OCI-LY3 (cell line): Measurements from ENCODE around the gene OXLD1.

Experiments used
- EZH2phosphoT487 ChIP-seq: fragments of 200-600 bp; shearing (Covaris generic); IDR thresholded peaks from 2 replicates; pipeline ENCODE4 v1.6.1; 2018; ENCODE audit warnings: antibody characterized with exemption, mixed run types, low read depth
- TF ChIP-seq, protein P1 (sequence below): fragments of 200-600, 300-600 bp; sonication (generic); IDR thresholded peaks from 2 replicates; pipeline ENCODE4 v1.5.1; 2014; ENCODE audit warnings: antibody characterized with exemption, low read length, low read depth

DNA sequence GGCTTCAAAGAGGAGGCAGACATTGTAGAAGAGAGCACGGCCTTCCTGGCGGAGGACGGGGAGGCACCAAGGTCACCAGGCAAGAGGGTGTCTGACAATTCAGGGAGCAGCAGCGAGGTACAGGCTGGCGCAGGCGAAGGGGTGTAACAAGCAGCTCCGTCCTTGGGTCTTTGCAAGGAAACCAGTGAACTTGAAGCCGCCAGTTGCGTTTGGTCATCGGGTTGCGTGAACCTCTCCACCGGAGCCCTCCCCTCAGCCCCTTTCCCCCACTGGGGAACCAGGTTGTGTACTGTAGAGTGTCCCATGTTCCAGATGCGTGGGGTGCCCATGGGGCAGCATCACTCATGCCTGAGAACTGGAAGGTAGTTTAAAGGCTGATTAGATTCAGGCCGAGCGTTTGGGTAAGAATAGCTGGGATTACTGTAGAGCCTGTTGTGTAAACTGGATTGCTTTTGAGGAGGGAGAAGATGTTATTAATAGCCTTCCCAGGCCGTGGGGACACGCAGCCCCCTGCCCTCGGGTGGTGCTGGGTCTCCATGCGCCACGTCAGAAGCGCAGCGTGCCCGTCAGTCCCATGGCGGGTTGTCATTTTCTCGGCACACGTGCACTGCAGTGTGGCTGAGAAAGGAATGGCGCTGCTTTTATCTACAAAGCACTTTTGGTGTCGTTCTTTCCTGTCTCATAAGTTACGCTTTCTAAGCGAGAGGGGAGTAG is 39.3 kb upstream of the OXLD1 start:
- TF ChIP-seq, protein P1, sequence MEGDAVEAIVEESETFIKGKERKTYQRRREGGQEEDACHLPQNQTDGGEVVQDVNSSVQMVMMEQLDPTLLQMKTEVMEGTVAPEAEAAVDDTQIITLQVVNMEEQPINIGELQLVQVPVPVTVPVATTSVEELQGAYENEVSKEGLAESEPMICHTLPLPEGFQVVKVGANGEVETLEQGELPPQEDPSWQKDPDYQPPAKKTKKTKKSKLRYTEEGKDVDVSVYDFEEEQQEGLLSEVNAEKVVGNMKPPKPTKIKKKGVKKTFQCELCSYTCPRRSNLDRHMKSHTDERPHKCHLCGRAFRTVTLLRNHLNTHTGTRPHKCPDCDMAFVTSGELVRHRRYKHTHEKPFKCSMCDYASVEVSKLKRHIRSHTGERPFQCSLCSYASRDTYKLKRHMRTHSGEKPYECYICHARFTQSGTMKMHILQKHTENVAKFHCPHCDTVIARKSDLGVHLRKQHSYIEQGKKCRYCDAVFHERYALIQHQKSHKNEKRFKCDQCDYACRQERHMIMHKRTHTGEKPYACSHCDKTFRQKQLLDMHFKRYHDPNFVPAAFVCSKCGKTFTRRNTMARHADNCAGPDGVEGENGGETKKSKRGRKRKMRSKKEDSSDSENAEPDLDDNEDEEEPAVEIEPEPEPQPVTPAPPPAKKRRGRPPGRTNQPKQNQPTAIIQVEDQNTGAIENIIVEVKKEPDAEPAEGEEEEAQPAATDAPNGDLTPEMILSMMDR = no peak
- no peak for TF ChIP-seq EZH2phosphoT487
